ENCODE results near the gene APOBEC4. TPM values are rescaled to one million over a fixed set of nuclear protein-coding genes. Genes with fewer than 3 reads are reported as not detected.

APOBEC4 gene
- total and polyA plus RNA-seq, 10 of the 15 experiments (the other 5 are each of a cell fraction or from before 2014, with no cell fraction given) = 0.04 to 0.25 (median 0.06) TPM; not detected in 5

- TF ChIP-seq MLLT1 (IDR thresholded peaks at IDR 0.05) = no peak
- TF ChIP-seq TCF3 (IDR thresholded peaks at IDR 0.05; ENCODE audit: borderline replicate concordance, insufficient read depth, low read depth, low read length) = no peak
- TF ChIP-seq EGR1 (IDR thresholded peaks at IDR 0.05; ENCODE audit: borderline replicate concordance in 1 of 2, low read depth in 2 of 2, low read length in 2 of 2) = peak in 1 of 2 experiments; percentile 47; a peak in 1 of 3 replicates
Observed at GRCh38 chr1:183635099-183635605, 18.0 kb downstream of the APOBEC4 start (continued).

- ChIA-PET SMC1A (ENCODE audit: uncharacterized antibody, unreplicated experiment) (interaction anchor here (0.7 to 6.6 kb wide), 19 partner anchors 9 to 417 kb away, joined by 3 to 70 read pairs (median 6); partner anchors contain the start of genes APOBEC4, NCF2 and TSEN15), POLR2A (interaction anchor here (0.6 to 3.9 kb wide), 17 partner anchors 8 to 1242 kb away, joined by 3 to 27 read pairs (median 5); partner anchors contain the start of genes APOBEC4 and NCF2), RAD21 (ENCODE audit: unreplicated experiment) (interaction anchor here (0.6 to 5.5 kb wide), 17 partner anchors 10 to 321 kb away, joined by 3 to 56 read pairs (median 5); partner anchors contain the start of genes APOBEC4 and NCF2), CTCF (interaction anchor here (0.9 to 5.8 kb wide), 17 partner anchors 8 to 1005 kb away, joined by 3 to 81 read pairs (median 4); partner anchors contain the start of gene APOBEC4)
- Histone ChIP-seq H3K9me3 (replicated peaks; ENCODE audit: control insufficient read depth, insufficient read depth, low read length) (no peaks in the 10 kb centered on the region), H3K4me1 (ENCODE audit: control insufficient read depth, insufficient read depth, low read length) (0 out of 2 replicates have a peak, but pooled peaks cover 3% of the 10 kb centered on the region), H3K9ac (ENCODE audit: control insufficient read depth, insufficient read depth, low read length) (peak overlapping the region; percentile 98), H2AFZ (ENCODE audit: control insufficient read depth, low read depth, low read length) (no peak overlapping the region), H3K27me3 (replicated peaks in 1 of 2; ENCODE audit: control insufficient read depth in 2 of 2, insufficient read depth in 2 of 2, low read length in 1 of 2) (no peaks in the 10 kb centered on the region), H3K36me3 (ENCODE audit: control insufficient read depth in 2 of 2, insufficient read depth in 2 of 2, low read length in 1 of 2) (peaks cover 0 to 11% of the 10 kb centered on the region in 2 experiments; a peak in 3 of 4 replicates), H4K20me1 (ENCODE audit: control insufficient read depth, insufficient read depth) (no peaks in the 10 kb centered on the region), H3K27ac (ENCODE audit: control insufficient read depth, insufficient read depth) (peak overlapping the region; percentile 96), H3K4me3 (peak overlapping the region; percentile 88), H3K79me2 (ENCODE audit: control insufficient read depth, insufficient read depth, low read length) (peaks cover 68% of the 10 kb centered on the region), H3K4me2 (ENCODE audit: control insufficient read depth, insufficient read depth) (peak overlapping the region; percentile 81)
- ATAC-seq (no peak), FAIRE-seq (no peak), DNase-seq (ENCODE audit: low read depth, low spot score) (no peak)
- in situ Hi-C loops (cut with MboI) (no loop called here), intact Hi-C loops (cut with micrococcal nuclease; ENCODE audit: unreplicated experiment) (loop anchor here (1.0 to 5.0 kb wide), 2 partner anchors 30 to 278 kb away; no protein-coding TSS in a partner anchor)
- WGBS (ENCODE audit: insufficient coverage, insufficient replicate concordance, low lambda C conversion rate, missing lambda C conversion rate) = under 1% methylated on average over 10 of the region's 10 CpGs
- TF ChIP-seq CHD1 (IDR thresholded peaks at IDR 0.05; ENCODE audit: low read depth, low read length) (no peak), YBX1 (IDR thresholded peaks at IDR 0.05) (no peak), NFIC (IDR thresholded peaks at IDR 0.05; ENCODE audit: low read depth, low read length) (no peak), POU2F2 (IDR thresholded peaks at IDR 0.05; ENCODE audit: borderline replicate concordance, low read depth, low read length) (peak; percentile 97), SUPT20H (IDR thresholded peaks at IDR 0.05; ENCODE audit: borderline replicate concordance, control insufficient read depth, low read depth, low read length) (no peak), IRF5 (IDR thresholded peaks at IDR 0.05; ENCODE audit: borderline replicate concordance) (no peak), JUNB (IDR thresholded peaks at IDR 0.05) (0 out of 2 replicates have a peak, but pooled peaks have one; percentile 19), MAX (IDR thresholded peaks at IDR 0.05; ENCODE audit: low read depth, low read length) (no peak)
- BruUV-seq (replicated peaks) = TSS peak; percentile 61
Observed at GRCh38 chr1:183634429-183635065, 18.6 kb downstream of the APOBEC4 start.
